ENCODE data around the gene ARHGAP31. TPM values are rescaled to one million over a fixed set of nuclear protein-coding genes. Genes with fewer than 3 reads are reported as not detected.

ARHGAP31 gene
- total and polyA plus RNA-seq, 10 of the 15 experiments (the other 5 are each of a cell fraction or from before 2014, with no cell fraction given), result 0.97 to 29.8 (median 10.3) TPM

DNA sequence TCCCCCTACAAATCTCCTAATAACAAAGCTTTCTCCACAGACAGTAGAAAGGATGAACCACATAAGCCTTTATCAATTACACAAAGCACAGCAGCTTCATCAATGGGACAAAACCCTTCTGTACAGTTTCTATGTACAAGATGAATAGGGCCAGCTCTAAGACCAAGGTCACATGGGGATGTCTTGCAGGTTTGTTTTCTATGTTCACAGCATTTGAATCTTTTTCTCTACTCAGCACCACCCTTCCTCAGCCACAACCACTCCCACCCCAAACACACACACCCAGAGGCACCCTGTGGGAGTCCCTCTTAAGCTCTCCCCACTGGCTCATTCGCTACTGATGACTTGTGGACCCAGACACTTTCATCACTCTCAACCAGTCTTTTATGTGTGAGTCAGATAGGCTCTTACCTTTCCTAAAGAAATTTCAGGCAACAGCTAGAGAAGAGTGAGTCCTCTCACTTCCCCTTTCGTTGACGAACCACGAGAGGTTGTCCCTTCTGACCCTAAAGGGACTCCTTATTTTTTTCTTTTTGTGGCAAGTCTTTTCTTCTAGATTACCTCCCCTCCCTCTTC lies 57.9 kb downstream of the ARHGAP31 start (continued):
- TF ChIP-seq, protein P1, sequence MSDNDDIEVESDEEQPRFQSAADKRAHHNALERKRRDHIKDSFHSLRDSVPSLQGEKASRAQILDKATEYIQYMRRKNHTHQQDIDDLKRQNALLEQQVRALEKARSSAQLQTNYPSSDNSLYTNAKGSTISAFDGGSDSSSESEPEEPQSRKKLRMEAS (IDR thresholded peaks at IDR 0.05; ENCODE audit: low read depth, low read length), result no peak
- peak; percentile 94 for TF ChIP-seq IKZF2 (IDR thresholded peaks at IDR 0.05)
- TF ChIP-seq, protein P2, sequence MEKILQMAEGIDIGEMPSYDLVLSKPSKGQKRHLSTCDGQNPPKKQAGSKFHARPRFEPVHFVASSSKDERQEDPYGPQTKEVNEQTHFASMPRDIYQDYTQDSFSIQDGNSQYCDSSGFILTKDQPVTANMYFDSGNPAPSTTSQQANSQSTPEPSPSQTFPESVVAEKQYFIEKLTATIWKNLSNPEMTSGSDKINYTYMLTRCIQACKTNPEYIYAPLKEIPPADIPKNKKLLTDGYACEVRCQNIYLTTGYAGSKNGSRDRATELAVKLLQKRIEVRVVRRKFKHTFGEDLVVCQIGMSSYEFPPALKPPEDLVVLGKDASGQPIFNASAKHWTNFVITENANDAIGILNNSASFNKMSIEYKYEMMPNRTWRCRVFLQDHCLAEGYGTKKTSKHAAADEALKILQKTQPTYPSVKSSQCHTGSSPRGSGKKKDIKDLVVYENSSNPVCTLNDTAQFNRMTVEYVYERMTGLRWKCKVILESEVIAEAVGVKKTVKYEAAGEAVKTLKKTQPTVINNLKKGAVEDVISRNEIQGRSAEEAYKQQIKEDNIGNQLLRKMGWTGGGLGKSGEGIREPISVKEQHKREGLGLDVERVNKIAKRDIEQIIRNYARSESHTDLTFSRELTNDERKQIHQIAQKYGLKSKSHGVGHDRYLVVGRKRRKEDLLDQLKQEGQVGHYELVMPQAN (conservative IDR thresholded peaks at IDR 0.05), result no peak
- peak; percentile 47; the same call in 1 of the 2 replicates for TF ChIP-seq GABPA (IDR thresholded peaks at IDR 0.05; ENCODE audit: low read depth)
- TF ChIP-seq IRF4 (IDR thresholded peaks at IDR 0.05; ENCODE audit: low read depth, low read length), result no peak
- TF ChIP-seq ATF7 (IDR thresholded peaks at IDR 0.05; ENCODE audit: low read depth), result peak; percentile 78
- TF ChIP-seq, protein P3, sequence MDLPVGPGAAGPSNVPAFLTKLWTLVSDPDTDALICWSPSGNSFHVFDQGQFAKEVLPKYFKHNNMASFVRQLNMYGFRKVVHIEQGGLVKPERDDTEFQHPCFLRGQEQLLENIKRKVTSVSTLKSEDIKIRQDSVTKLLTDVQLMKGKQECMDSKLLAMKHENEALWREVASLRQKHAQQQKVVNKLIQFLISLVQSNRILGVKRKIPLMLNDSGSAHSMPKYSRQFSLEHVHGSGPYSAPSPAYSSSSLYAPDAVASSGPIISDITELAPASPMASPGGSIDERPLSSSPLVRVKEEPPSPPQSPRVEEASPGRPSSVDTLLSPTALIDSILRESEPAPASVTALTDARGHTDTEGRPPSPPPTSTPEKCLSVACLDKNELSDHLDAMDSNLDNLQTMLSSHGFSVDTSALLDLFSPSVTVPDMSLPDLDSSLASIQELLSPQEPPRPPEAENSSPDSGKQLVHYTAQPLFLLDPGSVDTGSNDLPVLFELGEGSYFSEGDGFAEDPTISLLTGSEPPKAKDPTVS (IDR thresholded peaks at IDR 0.05; ENCODE audit: low read depth, low read length), result no peak
- no peak for TF ChIP-seq NR2C2 (IDR thresholded peaks at IDR 0.05; ENCODE audit: borderline replicate concordance, control insufficient read depth, insufficient read length, low read depth)
- TF ChIP-seq ZNF274 (IDR thresholded peaks at IDR 0.05; ENCODE audit: insufficient read depth, insufficient read length), result no peak
- no peak for TF ChIP-seq CEBPB (IDR thresholded peaks at IDR 0.05; ENCODE audit: borderline replicate concordance in 1 of 2, low read depth in 2 of 2, low read length in 2 of 2)
- TF ChIP-seq WRNIP1 (IDR thresholded peaks at IDR 0.05; ENCODE audit: borderline replicate concordance, low read depth, low read length), result no peak
- TF ChIP-seq TCF7 (IDR thresholded peaks at IDR 0.05; ENCODE audit: borderline replicate concordance), result peak; percentile 76; the same call in 1 of the 2 replicates
- no peak for TF ChIP-seq YBX1 (IDR thresholded peaks at IDR 0.05)
- TF ChIP-seq SIX5 (IDR thresholded peaks at IDR 0.05; ENCODE audit: low read depth, low read length, severe bottlenecking), result no peak
- no peak for TF ChIP-seq SP1 (IDR thresholded peaks at IDR 0.05; ENCODE audit: low read depth, low read length)
- TF ChIP-seq, protein P4, sequence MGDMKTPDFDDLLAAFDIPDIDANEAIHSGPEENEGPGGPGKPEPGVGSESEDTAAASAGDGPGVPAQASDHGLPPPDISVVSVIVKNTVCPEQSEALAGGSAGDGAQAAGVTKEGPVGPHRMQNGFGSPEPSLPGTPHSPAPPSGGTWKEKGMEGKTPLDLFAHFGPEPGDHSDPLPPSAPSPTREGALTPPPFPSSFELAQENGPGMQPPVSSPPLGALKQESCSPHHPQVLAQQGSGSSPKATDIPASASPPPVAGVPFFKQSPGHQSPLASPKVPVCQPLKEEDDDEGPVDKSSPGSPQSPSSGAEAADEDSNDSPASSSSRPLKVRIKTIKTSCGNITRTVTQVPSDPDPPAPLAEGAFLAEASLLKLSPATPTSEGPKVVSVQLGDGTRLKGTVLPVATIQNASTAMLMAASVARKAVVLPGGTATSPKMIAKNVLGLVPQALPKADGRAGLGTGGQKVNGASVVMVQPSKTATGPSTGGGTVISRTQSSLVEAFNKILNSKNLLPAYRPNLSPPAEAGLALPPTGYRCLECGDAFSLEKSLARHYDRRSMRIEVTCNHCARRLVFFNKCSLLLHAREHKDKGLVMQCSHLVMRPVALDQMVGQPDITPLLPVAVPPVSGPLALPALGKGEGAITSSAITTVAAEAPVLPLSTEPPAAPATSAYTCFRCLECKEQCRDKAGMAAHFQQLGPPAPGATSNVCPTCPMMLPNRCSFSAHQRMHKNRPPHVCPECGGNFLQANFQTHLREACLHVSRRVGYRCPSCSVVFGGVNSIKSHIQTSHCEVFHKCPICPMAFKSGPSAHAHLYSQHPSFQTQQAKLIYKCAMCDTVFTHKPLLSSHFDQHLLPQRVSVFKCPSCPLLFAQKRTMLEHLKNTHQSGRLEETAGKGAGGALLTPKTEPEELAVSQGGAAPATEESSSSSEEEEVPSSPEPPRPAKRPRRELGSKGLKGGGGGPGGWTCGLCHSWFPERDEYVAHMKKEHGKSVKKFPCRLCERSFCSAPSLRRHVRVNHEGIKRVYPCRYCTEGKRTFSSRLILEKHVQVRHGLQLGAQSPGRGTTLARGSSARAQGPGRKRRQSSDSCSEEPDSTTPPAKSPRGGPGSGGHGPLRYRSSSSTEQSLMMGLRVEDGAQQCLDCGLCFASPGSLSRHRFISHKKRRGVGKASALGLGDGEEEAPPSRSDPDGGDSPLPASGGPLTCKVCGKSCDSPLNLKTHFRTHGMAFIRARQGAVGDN (IDR thresholded peaks at IDR 0.05), result no peak
- TF ChIP-seq, protein P5, sequence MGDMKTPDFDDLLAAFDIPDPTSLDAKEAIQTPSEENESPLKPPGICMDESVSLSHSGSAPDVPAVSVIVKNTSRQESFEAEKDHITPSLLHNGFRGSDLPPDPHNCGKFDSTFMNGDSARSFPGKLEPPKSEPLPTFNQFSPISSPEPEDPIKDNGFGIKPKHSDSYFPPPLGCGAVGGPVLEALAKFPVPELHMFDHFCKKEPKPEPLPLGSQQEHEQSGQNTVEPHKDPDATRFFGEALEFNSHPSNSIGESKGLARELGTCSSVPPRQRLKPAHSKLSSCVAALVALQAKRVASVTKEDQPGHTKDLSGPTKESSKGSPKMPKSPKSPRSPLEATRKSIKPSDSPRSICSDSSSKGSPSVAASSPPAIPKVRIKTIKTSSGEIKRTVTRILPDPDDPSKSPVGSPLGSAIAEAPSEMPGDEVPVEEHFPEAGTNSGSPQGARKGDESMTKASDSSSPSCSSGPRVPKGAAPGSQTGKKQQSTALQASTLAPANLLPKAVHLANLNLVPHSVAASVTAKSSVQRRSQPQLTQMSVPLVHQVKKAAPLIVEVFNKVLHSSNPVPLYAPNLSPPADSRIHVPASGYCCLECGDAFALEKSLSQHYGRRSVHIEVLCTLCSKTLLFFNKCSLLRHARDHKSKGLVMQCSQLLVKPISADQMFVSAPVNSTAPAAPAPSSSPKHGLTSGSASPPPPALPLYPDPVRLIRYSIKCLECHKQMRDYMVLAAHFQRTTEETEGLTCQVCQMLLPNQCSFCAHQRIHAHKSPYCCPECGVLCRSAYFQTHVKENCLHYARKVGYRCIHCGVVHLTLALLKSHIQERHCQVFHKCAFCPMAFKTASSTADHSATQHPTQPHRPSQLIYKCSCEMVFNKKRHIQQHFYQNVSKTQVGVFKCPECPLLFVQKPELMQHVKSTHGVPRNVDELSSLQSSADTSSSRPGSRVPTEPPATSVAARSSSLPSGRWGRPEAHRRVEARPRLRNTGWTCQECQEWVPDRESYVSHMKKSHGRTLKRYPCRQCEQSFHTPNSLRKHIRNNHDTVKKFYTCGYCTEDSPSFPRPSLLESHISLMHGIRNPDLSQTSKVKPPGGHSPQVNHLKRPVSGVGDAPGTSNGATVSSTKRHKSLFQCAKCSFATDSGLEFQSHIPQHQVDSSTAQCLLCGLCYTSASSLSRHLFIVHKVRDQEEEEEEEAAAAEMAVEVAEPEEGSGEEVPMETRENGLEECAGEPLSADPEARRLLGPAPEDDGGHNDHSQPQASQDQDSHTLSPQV (IDR thresholded peaks at IDR 0.05), result no peak
- no peak for TF ChIP-seq ZZZ3 (IDR thresholded peaks at IDR 0.05; ENCODE audit: control insufficient read depth, insufficient read length, low read depth)
